GM12878 (cell line): ENCODE data around the gene AJUBA. TPM values are rescaled to one million over a fixed set of nuclear protein-coding genes. Genes with fewer than 3 reads are reported as not detected.

ENCODE experiments used
- BCL3 ChIP-seq: IDR thresholded peaks from 2 replicates; pipeline ENCODE4 v1.6.1; 2011; ENCODE audit warnings: borderline replicate concordance, low read depth, mild to moderate bottlenecking, moderate library complexity, low read length; ENCODE audit not compliant: insufficient read depth, poor library complexity, severe bottlenecking
- BMI1 ChIP-seq: fragments of 450-650 bp; IDR thresholded peaks from 2 replicates; pipeline ENCODE4 v1.6.1; 2016; ENCODE audit warnings: mild to moderate bottlenecking, moderate library complexity, borderline replicate concordance
- BRCA1 ChIP-seq: IDR thresholded peaks from 2 replicates; pipeline ENCODE4 v1.6.1; 2011; ENCODE audit warnings: low read depth, low read length, improper control_type of control experiment
- CEBPB ChIP-seq, 2 experiments: fragments of 150-350 bp in 1 of 2; IDR thresholded peaks; 2 replicates each; pipeline ENCODE4 v1.6.1; 2012 to 2014; ENCODE audit warnings: low read depth in 2 of 2, low read length in 2 of 2, borderline replicate concordance in 1 of 2, inconsistent platforms in 1 of 2
- CEBPZ ChIP-seq: fragments of 150-350 bp; IDR thresholded peaks from 2 replicates; pipeline ENCODE4 v1.6.1; 2016; ENCODE audit warnings: low read depth, low read length
- HDGF ChIP-seq: fragments of 450-650 bp; IDR thresholded peaks from 2 replicates; pipeline ENCODE4 v1.6.1; 2016; ENCODE audit warnings: antibody characterized with exemption
- IRF4 ChIP-seq: IDR thresholded peaks from 2 replicates; pipeline ENCODE4 v1.6.1; 2011; ENCODE audit warnings: low read depth, low read length
- IRF5 ChIP-seq: fragments of 450-650 bp; IDR thresholded peaks from 2 replicates; pipeline ENCODE4 v1.6.1; 2017; ENCODE audit warnings: borderline replicate concordance
- KLF5 ChIP-seq: fragments of 450-650 bp; IDR thresholded peaks from 2 replicates; pipeline ENCODE4 v1.6.1; 2014; ENCODE audit warnings: mild to moderate bottlenecking; ENCODE audit not compliant: partially characterized antibody
- NBN ChIP-seq: fragments of 450-650 bp; IDR thresholded peaks from 2 replicates; pipeline ENCODE4 v1.6.1; 2016
- NR2C2 ChIP-seq: IDR thresholded peaks from 2 replicates; pipeline ENCODE4 v1.6.1; 2011; ENCODE audit warnings: borderline replicate concordance, low read depth; ENCODE audit not compliant: control insufficient read depth, insufficient read length
- PAX8 ChIP-seq: fragments of 450-650 bp; IDR thresholded peaks from 2 replicates; pipeline ENCODE4 v1.6.1; 2017; ENCODE audit warnings: mild to moderate bottlenecking, moderate library complexity
- POLR2AphosphoS5 ChIP-seq: IDR thresholded peaks from 2 replicates; pipeline ENCODE4 v1.6.1; 2011; ENCODE audit warnings: mild to moderate bottlenecking, low read length, inconsistent platforms
- SREBF2 ChIP-seq: IDR thresholded peaks from 2 replicates; pipeline ENCODE4 v1.6.1; 2012; ENCODE audit warnings: mild to moderate bottlenecking, low read length
- ZBTB11 ChIP-seq: fragments of 450-650 bp; formaldehyde crosslinking; IDR thresholded peaks from 2 replicates; pipeline ENCODE4 v1.5.0; 2022; ENCODE audit warnings: mild to moderate bottlenecking, missing genetic modification characterization
- polyA plus RNA-seq, 11 experiments: library from polyadenylated mRNA; depleted of rRNA in 4 of 11; unstranded in 6 of 11; stranded (reverse) in 5 of 11; fragments of >200 nt; fragmentation: Nextera tagmentation in 4 of 11; fragmentation: Illumina TruSeq in 1 of 11; extraction: Ambion mirVana in 4 of 11; extraction: Trizol in 1 of 11; gene quantifications; 1 replicate in 1 of 11; 2 replicates in 10 of 11; pipeline versions ENCODE4 v1.2.1 to v1.2.3, GENCODE V29; 2011 to 2016; ENCODE audit warnings: inconsistent platforms in 2 of 11, missing spikeins in 2 of 11, low read depth in 1 of 11
- total RNA-seq, 4 experiments: library from RNA; depleted of rRNA in 3 of 4; stranded (reverse); fragments of >200 nt in 3 of 4; fragmentation: Illumina TruSeq in 1 of 4; extraction: Trizol in 1 of 4; gene quantifications; 2 replicates each; pipeline versions ENCODE4 v1.2.1 to v1.2.3, GENCODE V29; 2013 to 2021
- TF ChIP-seq, protein P1 (sequence below): fragments of 450-650 bp; IDR thresholded peaks from 2 replicates; pipeline ENCODE4 v1.6.1; 2014; ENCODE audit warnings: mild to moderate bottlenecking

Gene AJUBA
- total and polyA plus RNA-seq, 10 of the 15 experiments (the other 5 are each of a cell fraction or from before 2014, with no cell fraction given), result 0.03 to 18.1 (median 0.36) TPM; not detected in 1

DNA sequence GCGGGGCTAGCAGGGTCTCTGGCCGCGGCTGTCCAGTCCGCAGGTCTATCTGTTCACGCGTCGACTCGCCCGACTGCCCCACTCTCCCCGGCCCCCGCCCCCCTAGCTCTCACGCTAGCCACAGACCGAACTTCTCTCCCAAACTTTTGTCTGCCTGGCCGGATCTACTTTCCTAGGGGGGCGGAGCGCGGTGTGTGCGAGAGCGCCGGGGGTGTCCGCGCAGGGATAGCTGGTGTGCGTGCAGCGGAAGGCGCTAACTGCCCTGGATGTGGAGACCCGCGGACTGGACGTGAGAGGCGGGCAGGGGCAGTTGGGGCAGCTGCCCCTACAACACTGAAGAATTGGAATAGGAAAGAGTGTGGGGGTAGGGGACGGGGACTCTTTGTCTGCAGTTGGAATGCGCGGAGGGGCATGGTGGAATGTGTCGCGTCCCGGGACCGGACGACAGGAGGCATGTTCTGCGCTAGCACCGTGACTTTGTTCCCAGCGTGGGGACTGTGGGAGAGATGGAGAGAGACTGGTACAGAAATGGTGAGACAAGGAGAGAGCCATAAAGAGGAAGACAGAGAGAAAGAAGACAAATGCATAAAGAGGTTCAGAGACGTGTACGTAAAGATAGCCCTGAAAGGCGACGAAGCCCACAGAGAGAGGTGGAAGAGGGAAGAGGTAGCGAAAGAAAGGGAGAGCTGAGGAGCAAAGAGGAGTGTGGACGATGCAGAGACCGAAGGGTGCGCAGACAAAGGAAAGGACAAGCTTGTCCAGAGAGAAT is at the start of gene AJUBA (continued):
- TF ChIP-seq BCL3, result no peak
- TF ChIP-seq NR2C2, result no peak
- TF ChIP-seq KLF5, result no peak
- no peak for TF ChIP-seq CEBPB (IDR thresholded peaks at IDR 0.05; ENCODE audit: borderline replicate concordance in 1 of 2, low read depth in 2 of 2, low read length in 2 of 2)
- TF ChIP-seq BMI1, result no peak
- no peak for TF ChIP-seq BRCA1
- TF ChIP-seq ZBTB11, result no peak
- peak; percentile 71; the same call in 1 of the 2 replicates for TF ChIP-seq NBN
- TF ChIP-seq, protein P1, sequence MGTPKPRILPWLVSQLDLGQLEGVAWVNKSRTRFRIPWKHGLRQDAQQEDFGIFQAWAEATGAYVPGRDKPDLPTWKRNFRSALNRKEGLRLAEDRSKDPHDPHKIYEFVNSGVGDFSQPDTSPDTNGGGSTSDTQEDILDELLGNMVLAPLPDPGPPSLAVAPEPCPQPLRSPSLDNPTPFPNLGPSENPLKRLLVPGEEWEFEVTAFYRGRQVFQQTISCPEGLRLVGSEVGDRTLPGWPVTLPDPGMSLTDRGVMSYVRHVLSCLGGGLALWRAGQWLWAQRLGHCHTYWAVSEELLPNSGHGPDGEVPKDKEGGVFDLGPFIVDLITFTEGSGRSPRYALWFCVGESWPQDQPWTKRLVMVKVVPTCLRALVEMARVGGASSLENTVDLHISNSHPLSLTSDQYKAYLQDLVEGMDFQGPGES, result no peak
- TF ChIP-seq POLR2AphosphoS5, result no peak
- 0 out of 2 replicates have a peak, but pooled peaks have one; percentile 32 for TF ChIP-seq IRF4
- no peak for TF ChIP-seq SREBF2
- TF ChIP-seq CEBPZ, result no peak
- TF ChIP-seq HDGF, result no peak
- no peak for TF ChIP-seq IRF5
- no peak for TF ChIP-seq PAX8
